Kidney epithelial cell (primary cell): Measurements from ENCODE around the gene ZXDA. TPM values are rescaled to one million over a fixed set of nuclear protein-coding genes. Genes with fewer than 3 reads are reported as not detected.

Experiments
- DNase-seq: peaks from one replicate; pipeline ENCODE4 v3.0.0-alpha.2; 2010; ENCODE audit warnings: low read depth
- H3K27me3 ChIP-seq: 2 replicates; pipeline ENCODE4 v1.6.0; 2011; ENCODE audit warnings: low read length; ENCODE audit not compliant: control insufficient read depth, insufficient read depth
- H3K36me3 ChIP-seq: 2 replicates; pipeline ENCODE4 v1.5.1; 2011; ENCODE audit warnings: low read length; ENCODE audit not compliant: control insufficient read depth, insufficient read depth
- H3K4me3 ChIP-seq: 2 replicates; pipeline ENCODE4 v1.5.1; 2011; ENCODE audit warnings: low read depth, mild to moderate bottlenecking, control low read depth, low read length
- total RNA-seq: library from RNA; depleted of rRNA; stranded (reverse); fragments of >200 nt; gene quantifications from 2 replicates; pipeline ENCODE4 v1.2.3, GENCODE V29; 2015
- TF ChIP-seq, protein P1 (sequence below): IDR thresholded peaks from 2 replicates; pipeline ENCODE4 v1.5.1; 2011; ENCODE audit warnings: mild to moderate bottlenecking, moderate library complexity, low read length, control low read depth, inconsistent platforms; ENCODE audit not compliant: insufficient read depth, poor library complexity, severe bottlenecking

Gene ZXDA
- total RNA-seq, 1 donor from 2014 or later = 6.5 TPM

DNA sequence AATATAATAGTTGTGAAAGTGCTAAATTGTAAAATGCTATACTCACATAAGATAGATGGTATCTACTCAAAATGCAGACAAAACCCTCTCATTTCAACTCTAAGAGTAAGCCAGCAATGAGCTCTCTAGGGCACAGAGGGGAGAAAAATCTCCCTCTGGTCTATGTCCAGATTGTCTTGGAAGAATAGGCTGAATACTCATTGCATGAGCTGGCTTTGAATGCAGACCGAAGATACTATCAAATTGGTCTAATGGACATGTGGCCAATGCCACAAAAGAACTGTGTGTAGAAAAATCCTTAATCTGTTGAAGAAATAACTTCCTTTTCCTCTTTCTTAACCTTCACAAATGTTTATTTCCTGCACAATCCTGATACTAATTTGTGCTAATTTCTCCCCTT is 3.5 kb downstream of the ZXDA start:
- Histone ChIP-seq H3K36me3 (no peaks in the 10 kb centered on the region), H3K4me3 (no peak overlapping the region), H3K27me3 (no peaks in the 10 kb centered on the region)
- TF ChIP-seq, protein P1, sequence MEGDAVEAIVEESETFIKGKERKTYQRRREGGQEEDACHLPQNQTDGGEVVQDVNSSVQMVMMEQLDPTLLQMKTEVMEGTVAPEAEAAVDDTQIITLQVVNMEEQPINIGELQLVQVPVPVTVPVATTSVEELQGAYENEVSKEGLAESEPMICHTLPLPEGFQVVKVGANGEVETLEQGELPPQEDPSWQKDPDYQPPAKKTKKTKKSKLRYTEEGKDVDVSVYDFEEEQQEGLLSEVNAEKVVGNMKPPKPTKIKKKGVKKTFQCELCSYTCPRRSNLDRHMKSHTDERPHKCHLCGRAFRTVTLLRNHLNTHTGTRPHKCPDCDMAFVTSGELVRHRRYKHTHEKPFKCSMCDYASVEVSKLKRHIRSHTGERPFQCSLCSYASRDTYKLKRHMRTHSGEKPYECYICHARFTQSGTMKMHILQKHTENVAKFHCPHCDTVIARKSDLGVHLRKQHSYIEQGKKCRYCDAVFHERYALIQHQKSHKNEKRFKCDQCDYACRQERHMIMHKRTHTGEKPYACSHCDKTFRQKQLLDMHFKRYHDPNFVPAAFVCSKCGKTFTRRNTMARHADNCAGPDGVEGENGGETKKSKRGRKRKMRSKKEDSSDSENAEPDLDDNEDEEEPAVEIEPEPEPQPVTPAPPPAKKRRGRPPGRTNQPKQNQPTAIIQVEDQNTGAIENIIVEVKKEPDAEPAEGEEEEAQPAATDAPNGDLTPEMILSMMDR = no peak
- DNase-seq = no peak

- TF ChIP-seq, protein P1 = no peak
- Histone ChIP-seq H3K36me3 (no peaks in the 10 kb centered on the region), H3K27me3 (no peaks in the 10 kb centered on the region), H3K4me3 (no peak overlapping the region)
- DNase-seq = no peak
These were observed 5.1 kb downstream of the ZXDA start for GRCh38 chrX:57905141-57905540.

DNA sequence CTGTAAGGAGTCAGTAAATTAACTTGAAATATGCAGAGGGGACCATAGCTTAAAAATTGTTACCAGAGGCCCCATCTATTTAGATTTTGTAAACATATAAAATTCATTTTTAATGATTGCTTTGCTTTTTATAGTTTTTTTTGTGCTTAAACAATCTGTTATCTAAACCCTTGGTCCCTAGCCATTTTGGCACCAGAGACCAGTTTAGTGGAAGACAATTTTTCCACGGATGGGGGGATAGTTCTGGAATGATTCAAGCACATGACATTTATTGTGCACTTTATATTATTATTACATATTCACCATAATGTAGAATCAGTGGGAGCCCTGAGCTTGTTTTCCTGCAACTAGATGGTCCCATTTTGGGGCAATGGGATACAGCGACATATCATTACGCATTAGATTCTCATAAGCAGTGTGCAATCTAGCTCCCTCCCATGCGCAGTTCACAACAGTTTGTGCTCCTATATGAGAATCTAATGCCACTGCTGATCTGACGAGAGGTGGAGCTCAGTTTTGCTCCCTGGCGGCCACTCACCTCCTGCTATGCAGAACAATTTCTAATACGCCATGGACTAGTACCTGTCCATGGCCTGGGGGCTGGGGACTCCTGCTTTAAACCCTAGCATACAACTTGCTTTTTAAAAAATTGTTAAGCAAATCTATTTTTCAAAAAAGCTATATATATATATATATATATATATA is 5.9 kb downstream of the ZXDA start:
- H3K4me3 ChIP-seq = no peak overlapping the region
- TF ChIP-seq, protein P1 = no peak
- DNase-seq = no peak
- H3K27me3 ChIP-seq = no peaks in the 10 kb centered on the region
- H3K36me3 ChIP-seq = no peaks in the 10 kb centered on the region

GRCh38 chrX:57902633-57903032 is 7.6 kb downstream of the ZXDA start:
- Histone ChIP-seq H3K36me3 (no peaks in the 10 kb centered on the region), H3K27me3 (no peaks in the 10 kb centered on the region), H3K4me3 (no peak overlapping the region)
- no peak for DNase-seq
- TF ChIP-seq, protein P1 = no peak

- DNase-seq = no peak
- TF ChIP-seq, protein P1 = no peak
- no peaks in the 10 kb centered on the region for H3K36me3 ChIP-seq
- H3K4me3 ChIP-seq = no peak overlapping the region
- no peaks in the 10 kb centered on the region for H3K27me3 ChIP-seq
These were observed 8.8 kb downstream of the ZXDA start for GRCh38 chrX:57901466-57901865.

DNA sequence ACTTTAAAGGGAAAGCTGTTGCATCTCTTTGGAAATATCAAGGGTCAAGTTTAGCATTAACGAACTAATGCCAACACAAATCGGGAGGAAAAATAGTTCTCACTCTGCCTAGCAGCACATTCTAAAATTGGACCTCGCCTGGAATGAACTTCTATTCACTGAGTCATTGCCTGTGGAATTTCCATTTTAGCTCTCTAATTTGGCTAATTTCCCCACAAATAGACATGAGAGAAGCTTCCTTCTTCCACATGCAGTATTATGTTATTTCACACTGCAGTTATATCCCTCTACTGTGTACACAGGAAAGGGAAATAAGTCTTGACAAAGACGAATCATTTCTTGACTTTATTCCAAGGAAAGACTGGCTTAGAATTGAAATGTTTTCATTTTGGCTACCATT is 9.3 kb downstream of the ZXDA start:
- TF ChIP-seq, protein P1 = no peak
- no peaks in the 10 kb centered on the region for H3K36me3 ChIP-seq
- no peak overlapping the region for H3K4me3 ChIP-seq
- no peak for DNase-seq
- H3K27me3 ChIP-seq = no peaks in the 10 kb centered on the region
